Measurements from ENCODE around the gene KCNK4. TPM values are rescaled to one million over a fixed set of nuclear protein-coding genes. Genes with fewer than 3 reads are reported as not detected.
"Not testable (repeated sequence)": the region's sequence is repeated elsewhere in the genome, so short reads cannot be mapped to it uniquely, and the experiment has no call there.

Gene KCNK4
- total RNA-seq, 1 experiment from 2014 or later: 0.23 TPM

DNA sequence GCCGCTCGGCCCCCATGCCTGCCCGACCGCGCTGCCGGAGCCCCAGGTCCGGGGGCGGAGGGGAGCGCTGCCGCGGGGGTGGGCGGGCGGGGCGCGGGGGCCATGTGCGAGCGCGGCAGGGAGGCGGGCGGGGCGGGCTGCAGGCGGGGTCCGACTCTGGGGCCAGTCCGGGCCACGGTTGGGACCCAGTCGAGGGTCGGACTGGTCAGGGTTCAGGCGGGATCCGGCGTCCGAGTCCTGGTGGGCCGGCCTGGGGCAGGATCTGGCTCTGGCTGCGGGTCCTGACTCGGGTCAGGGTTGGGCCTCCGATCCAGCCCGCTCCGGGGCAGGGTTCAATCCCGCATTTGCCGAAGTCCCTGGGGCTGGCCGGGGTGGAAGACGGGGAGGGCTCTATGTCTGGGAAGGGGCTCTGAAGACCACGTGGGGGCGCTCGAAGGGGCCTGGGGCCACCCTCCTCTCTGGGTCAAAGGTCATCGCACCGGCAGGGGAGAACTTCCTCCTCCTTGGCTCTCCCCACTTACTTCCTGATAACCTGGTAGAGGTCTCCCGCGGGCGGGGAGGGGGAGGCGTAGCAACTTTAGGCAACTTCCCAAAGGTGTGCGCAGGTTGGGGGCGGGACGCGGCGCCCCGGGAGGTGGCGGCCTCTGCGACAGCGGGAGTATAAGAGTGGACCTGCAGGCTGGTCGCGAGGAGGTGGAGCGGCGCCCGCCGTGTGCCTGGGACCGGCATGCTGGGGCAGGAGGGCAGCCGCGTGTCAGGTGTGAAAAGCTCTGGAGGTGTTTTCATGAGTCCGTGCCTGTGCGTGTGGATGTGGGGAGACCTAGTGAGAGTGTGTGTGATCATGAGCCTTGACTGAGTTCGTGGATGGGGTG, 14.8 kb downstream of the KCNK4 start:
- DNase-seq (ENCODE audit: low read depth): peak; percentile 73

DNA sequence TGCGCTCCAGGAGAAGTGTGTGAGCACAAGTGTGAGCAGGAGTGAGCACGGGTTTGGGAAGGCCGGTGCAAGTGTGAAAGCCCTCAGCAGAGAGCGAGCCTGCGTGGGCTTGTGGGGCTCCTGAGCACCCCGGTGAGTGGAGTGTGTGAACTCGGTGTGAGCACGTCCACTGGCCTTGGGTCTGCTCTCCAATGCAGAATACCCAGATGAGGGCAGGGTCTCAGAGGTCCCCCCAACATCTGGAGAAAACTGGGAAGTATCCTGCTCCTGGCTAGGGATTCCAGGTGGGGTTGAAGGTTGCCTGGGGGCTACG, 15.4 kb downstream of the KCNK4 start:
- DNase-seq (ENCODE audit: low read depth): no peak

DNA sequence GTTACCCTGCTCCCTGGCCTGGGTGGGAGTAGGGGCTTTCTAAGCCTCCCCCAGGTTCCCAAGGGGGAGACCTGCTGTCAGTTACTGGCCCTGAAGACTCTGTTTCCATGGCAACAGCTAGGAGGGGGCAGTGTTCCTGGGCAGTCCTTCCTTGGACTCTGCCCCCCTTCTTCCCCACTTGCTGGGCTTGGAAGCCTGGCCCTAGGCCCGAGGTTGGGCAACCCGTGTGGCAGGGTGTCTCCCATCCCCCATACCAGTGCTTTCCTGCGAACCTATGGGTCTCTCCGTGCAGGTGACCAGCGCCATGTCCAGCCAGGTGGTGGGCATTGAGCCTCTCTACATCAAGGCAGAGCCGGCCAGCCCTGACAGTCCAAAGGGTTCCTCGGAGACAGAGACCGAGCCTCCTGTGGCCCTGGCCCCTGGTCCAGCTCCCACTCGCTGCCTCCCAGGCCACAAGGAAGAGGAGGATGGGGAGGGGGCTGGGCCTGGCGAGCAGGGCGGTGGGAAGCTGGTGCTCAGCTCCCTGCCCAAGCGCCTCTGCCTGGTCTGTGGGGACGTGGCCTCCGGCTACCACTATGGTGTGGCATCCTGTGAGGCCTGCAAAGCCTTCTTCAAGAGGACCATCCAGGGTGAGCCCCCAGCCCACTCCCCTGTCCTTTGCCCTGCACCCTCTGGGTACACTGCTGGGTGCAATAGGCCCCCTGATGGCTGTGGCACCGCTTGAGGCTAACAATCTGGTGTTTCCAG, 15.9 kb downstream of the KCNK4 start:
- DNase-seq (ENCODE audit: low read depth): no peak

DNA sequence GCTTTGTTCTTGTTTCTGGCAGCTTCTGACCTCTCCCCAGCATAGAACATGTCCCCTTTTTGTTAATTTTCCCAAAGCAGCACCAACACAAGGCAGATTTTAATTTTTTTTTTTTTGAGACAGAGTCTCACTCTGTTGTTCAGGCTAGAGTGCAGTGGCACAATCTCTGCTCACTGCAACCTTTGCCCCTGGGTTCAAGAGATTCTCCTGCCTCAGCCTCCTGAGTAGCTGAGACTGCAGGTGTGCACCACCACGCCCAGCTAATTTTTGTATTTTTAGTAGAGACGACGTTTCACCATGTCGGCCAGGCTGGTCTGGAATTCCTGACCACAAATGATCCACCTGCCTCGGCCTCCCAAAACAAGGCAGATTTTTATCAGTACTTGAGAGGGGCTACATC, 16.7 kb downstream of the KCNK4 start:
- not testable (repeated sequence) for DNase-seq (ENCODE audit: low read depth)

DNA sequence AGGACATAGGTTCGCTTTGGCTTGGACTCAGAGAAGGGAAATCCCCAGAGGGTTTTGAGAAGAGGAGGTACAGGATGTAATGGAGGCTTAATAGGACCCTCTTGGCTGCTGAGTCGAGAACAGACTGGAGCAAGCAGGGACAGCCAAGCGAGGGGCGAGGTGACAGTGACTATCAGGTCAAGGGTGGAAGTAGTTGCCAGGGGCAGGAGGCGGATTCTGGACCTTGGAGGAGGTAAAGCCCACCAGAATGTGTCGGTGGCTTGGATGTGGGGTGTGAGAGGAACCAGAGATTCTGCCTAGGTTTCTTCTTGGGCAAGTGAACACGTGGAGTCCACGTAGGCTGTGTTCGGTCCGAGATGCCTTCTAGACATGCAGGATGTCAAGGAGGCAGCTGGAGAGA, 21.8 kb downstream of the KCNK4 start:
- DNase-seq (ENCODE audit: low read depth): no peak

DNA sequence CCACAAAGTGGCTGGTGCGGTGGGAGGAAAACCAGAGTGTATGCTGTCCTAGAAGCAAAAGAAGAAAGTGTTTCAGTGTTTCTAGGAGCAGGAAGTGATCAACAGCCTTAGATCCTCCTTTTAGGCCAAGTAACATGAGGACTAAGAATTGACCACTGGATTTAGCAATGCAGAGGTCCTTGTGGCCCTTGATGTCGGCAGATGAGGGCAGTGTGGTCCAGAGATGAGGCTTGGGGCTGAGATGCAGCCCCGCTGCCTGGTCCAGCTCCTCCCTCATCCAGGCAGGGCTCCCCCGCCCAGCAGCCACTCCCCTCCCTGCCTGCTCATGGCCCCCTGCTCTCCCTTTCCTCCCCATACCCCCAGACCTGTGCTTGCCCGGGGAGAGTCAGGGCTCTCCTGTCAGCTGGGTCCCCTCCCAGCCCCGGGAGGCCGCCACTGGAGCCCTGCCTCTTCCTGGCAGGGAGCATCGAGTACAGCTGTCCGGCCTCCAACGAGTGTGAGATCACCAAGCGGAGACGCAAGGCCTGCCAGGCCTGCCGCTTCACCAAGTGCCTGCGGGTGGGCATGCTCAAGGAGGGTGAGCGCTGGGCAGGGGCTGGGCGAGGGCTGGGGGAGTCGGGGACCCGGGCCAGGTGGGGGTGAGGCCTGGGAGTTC, 22.5 kb downstream of the KCNK4 start:
- no peak for DNase-seq (ENCODE audit: low read depth)

DNA sequence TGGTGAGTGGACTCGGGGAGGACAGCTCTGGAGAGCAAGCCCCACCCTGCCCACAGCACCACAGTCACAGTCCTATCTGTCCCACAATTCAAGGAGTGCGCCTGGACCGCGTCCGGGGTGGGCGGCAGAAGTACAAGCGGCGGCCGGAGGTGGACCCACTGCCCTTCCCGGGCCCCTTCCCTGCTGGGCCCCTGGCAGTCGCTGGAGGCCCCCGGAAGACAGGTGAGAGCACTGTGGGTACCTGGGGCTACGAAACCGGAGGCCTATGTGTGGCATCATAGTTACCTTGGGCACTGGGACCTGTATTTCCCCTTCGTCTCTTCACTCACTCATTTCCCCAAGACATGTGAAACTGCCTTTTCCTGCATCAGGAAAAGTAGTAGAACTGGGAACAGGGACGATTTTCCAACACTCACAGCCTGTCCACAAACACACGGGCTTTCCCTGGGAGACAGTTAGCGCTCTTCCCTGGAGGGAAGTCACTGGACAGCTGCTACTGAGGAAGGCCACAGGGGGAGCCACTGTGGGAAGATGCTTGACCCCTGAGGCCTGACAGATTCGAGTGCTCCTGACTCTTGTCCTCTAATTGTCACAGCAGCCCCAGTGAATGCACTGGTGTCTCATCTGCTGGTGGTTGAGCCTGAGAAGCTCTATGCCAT, 23.2 kb downstream of the KCNK4 start:
- no peak for DNase-seq (ENCODE audit: low read depth)

DNA sequence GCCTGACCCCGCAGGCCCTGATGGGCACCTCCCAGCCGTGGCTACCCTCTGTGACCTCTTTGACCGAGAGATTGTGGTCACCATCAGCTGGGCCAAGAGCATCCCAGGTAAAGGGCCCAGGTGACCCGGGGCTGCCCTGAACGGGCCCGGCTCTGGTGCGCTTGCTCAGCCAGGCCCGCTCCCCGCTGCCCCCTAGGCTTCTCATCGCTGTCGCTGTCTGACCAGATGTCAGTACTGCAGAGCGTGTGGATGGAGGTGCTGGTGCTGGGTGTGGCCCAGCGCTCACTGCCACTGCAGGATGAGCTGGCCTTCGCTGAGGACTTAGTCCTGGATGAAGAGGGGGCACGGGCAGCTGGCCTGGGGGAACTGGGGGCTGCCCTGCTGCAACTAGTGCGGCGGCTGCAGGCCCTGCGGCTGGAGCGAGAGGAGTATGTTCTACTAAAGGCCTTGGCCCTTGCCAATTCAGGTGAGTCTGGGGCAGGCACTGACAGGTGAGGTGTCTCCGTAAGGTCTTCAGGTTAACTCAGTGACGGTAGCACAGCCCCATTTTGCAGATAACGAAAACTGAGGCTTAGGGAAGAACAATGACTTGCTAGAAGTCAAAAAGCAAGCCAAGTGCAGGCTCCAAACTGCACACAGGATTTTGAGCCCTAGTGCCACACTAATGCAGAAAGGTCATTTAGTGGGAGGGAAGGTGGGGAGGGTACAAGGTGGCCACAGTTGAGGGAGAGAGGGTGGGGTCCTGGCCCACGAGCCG, 23.9 kb downstream of the KCNK4 start:
- DNase-seq (ENCODE audit: low read depth): no peak

DNA sequence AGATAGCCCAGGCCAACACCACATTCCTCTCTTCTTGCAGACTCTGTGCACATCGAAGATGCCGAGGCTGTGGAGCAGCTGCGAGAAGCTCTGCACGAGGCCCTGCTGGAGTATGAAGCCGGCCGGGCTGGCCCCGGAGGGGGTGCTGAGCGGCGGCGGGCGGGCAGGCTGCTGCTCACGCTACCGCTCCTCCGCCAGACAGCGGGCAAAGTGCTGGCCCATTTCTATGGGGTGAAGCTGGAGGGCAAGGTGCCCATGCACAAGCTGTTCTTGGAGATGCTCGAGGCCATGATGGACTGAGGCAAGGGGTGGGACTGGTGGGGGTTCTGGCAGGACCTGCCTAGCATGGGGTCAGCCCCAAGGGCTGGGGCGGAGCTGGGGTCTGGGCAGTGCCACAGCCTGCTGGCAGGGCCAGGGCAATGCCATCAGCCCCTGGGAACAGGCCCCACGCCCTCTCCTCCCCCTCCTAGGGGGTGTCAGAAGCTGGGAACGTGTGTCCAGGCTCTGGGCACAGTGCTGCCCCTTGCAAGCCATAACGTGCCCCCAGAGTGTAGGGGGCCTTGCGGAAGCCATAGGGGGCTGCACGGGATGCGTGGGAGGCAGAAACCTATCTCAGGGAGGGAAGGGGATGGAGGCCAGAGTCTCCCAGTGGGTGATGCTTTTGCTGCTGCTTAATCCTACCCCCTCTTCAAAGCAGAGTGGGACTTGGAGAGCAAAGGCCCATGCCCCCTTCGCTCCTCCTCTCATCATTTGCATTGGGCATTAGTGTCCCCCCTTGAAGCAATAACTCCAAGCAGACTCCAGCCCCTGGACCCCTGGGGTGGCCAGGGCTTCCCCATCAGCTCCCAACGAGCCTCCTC, 24.8 kb downstream of the KCNK4 start:
- not testable (repeated sequence) for DNase-seq (ENCODE audit: low read depth)

DNA sequence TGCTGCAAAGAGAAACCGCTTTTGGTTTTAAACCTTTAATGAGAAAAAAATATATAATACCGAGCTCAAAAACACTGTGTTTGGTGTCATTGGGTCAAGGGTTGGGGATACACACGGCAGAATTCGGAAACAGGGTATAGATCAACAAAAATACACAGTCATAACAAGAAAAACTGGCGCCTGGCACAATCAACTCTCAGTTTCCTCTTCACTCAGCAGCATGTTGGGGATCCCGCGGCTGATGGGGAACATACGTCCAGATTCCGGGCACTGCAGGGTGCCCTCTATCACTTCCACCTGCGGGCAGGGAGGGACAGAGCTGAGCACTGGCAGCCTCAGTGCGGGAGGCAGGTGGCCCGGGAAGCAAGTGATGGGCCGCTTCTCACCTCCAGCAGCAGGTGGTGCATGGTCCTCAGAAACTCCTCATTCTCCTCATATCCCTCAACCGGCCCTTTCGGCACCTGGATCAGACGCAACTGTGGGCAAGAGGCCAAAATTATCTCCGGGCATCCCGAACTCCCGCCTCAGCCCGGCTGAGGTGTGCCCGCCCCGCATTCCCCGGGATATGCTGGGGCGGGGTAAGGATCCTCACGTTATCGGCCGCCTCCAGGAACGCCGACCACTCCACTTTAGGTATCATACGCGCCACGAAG, 25.7 kb downstream of the KCNK4 start:
- no peak for DNase-seq (ENCODE audit: low read depth)

DNA sequence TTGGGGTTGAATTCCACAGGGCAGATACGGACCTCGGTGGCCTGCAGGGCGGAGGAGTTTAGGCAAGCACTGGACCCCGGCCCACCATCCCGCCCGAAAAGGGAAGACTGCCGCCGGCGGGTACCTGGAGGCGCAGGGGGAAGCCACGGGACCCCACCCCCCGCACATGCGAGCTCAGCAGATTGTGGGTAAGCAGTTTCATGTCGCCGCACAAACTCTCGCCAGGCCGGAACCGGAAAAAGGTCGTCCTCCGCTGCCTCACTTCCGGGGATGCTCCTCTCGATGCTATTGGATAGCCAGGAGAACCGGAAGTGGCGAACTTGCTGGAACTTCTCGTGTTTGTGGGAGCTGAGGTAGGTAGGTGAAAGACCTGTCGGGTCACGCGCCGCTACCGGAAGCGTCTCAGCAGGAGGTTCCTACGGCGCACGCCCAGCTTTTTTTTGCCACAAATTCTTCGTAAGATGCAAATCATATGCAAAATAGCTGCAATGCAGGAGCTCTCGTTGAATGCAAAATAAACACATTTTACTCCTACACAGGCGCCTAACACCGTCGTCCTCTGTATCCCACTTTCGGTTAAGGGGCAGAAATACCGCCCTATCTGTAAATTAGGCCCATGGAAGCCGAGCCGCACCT, 26.3 kb downstream of the KCNK4 start, which contains the start of gene TRMT112:
TRMT112 (minus strand) TSS at position 235 of the 636 bp plus-strand sequence; CDS start at position 202, 33 bp downstream.
- DNase-seq (ENCODE audit: low read depth): peak; percentile 98

DNA sequence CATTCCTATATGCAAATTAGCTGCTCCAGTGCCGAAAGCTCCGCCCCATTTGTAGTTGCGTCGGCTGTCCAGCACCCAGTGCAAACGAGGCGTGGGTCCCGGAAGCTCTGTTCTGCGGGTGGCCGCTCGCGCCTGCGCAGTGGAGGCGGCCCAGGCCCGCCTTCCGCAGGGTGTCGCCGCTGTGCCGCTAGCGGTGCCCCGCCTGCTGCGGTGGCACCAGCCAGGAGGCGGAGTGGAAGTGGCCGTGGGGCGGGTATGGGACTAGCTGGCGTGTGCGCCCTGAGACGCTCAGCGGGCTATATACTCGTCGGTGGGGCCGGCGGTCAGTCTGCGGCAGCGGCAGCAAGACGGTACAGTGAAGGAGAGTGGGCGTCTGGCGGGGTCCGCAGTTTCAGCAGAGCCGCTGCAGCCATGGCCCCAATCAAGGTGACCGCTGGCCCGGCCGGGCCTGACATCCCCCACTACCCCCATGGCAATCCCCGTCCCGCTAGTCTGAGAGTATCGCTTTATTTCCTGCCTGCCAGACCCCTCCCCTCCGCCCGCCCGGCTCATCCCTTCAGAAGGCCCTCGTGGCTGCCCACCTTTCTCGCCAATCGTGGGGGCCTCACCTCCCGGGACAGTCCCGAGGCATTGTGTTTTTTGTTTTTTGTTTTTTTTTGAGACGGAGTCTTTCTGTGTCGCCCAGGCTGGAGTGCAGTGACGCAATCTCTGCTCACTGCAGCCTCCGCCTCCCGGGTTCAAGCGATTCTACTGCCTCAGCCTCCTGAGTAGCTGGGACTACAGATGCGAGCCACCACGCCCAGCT, 27.1 kb downstream of the KCNK4 start, which contains the start of gene PRDX5:
PRDX5 (plus strand) TSS at position 161 of the 805 bp plus-strand sequence; CDS start at position 256, 95 bp downstream.
- DNase-seq (ENCODE audit: low read depth): peak; percentile 98

DNA sequence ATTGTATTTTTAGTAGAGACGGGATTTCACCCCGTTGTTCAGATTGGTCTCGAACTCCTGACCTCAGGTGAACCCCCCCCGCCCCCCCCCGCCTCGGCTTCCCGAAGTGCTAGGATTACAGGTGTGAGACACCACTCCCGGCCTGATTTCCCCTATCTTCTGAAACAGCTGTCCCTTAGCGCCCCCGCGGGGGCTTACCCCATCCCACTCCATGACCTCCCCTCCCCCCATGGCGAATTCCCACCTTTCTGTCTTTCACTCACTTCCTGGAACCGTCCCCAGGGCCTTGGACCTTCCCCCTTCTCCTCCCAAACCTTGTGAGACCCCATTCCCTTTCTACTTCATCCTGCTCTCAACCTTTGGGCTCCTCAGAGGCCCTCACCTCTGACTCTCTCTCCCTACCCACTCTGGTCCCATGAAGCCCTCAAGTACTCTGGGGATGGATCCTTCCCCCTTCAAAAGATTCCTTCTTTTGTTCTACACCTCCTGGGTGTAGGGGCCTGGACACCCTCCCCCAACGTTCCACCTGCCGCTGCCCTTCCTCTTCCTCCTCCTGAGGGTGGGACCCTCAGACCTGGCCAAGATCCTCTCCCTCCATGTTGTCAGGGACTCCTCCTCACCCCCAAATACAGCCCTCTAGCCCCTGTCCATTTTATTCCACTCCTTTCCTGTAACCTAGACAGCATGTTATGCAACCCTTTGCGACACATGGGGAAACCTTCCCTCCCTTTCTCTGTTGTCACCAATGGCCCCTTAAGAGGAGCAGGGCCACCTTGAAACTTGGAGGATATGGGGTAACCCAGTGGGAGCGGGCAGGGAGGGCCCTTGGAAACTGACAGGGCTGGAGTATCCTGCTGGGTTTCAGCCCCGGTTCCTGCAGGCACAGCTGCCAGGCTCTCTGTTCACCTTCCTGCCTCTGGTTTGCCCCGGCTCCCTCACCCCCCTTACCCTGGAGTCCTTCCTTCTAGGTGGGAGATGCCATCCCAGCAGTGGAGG, 28.0 kb downstream of the KCNK4 start:
- DNase-seq (ENCODE audit: low read depth): no peak

DNA sequence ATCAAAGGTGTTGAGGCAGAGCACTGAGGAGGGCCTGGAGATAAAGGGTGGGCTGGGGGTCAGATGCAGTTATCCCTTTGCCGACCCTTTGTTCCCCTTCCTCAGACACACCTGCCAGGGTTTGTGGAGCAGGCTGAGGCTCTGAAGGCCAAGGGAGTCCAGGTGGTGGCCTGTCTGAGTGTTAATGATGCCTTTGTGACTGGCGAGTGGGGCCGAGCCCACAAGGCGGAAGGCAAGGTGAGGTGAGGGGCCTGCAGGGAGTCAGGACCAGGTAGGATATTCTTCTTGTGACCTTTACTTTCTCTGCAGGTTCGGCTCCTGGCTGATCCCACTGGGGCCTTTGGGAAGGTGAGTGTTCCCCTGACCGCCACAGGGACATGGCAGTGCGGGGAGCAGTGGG, 29.5 kb downstream of the KCNK4 start:
- no peak for DNase-seq (ENCODE audit: low read depth)

DNA sequence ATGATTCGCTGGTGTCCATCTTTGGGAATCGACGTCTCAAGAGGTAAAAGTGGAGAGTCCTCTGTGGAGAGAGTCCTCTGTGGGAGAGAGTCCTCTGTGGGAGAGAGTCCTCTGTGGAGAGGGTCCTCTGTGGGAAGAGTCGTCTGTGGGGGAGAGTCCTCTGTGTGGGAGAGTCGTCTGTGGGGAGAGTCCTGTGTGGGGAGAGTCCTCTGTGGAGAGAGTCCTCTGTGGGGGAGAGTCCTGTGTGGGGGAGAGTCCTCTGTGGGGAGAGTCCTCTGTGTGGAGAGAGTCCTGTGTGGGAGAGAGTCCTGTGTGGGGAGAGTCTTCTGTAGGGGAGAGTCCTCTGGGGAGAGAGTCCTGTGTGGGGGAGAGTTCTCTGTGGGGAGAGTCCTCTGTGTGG, 29.9 kb downstream of the KCNK4 start:
- no peak for DNase-seq (ENCODE audit: low read depth)

DNA sequence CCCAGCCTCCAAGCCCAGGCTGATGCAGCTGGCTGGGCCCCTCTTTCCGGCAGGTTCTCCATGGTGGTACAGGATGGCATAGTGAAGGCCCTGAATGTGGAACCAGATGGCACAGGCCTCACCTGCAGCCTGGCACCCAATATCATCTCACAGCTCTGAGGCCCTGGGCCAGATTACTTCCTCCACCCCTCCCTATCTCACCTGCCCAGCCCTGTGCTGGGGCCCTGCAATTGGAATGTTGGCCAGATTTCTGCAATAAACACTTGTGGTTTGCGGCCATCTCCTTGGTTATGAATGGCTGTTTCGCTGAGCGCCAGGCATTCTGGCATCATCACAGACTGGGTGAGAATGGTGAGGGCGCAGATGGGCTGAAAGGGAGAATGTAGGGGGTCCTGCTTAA, 30.4 kb downstream of the KCNK4 start:
- peak; percentile 75 for DNase-seq (ENCODE audit: low read depth)

DNA sequence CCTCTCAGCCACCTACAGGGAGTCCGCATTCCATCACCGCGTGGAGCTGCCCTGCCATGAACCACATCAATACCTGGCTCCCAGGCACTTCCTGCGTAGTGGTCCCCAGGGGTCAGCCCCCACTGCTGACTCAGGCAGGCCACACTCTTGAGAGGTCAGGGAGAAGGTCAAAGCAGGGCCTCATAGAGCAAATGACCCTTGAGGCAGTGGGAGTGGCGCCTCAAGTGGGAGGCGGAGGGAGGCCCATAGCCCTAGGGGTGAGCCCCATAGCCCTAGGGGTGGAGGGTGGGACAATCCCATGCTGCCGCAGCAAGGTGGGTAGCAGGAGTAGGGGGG, 31.8 kb downstream of the KCNK4 start:
- no peak for DNase-seq (ENCODE audit: low read depth)
